Activated CD4-positive, alpha-beta memory T cell treated with anti-CD3 and anti-CD28 coated beads for 36 hours (primary cell): Measurements from ENCODE around the gene DDX31. TPM values are rescaled to one million over a fixed set of nuclear protein-coding genes. Genes with fewer than 3 reads are reported as not detected.
"Not testable (repeated sequence)": the region's sequence is repeated elsewhere in the genome, so short reads cannot be mapped to it uniquely, and the experiment has no call there.

ENCODE experiments used
- CTCF ChIA-PET: fragments of 350-600 bp; sonication (Branson Sonifier 250); formaldehyde crosslinking; loops from one replicate; lab custom pipeline; 2021; ENCODE audit warnings: antibody characterized with exemption, inconsistent platforms; lab: Charles Lee
- POLR2A ChIA-PET: fragments of 350-600 bp; sonication (Branson Sonifier 250); formaldehyde crosslinking; loops from one replicate; lab custom pipeline; 2021; ENCODE audit warnings: antibody characterized with exemption; lab: Charles Lee
- DNase-seq: peaks from one replicate; pipeline ENCODE4 v3.0.0-alpha.2; 2020
- H3K27ac Mint-ChIP-seq: one replicate; pipeline ENCODE4 v1.8.0; 2021; ENCODE audit warnings: mixed read lengths
- H3K27me3 Mint-ChIP-seq: one replicate; pipeline ENCODE4 v1.8.0; 2021; ENCODE audit warnings: mixed read lengths
- H3K36me3 Mint-ChIP-seq: one replicate; pipeline ENCODE4 v1.8.0; 2021; ENCODE audit warnings: mixed read lengths
- H3K4me1 Mint-ChIP-seq: one replicate; pipeline ENCODE4 v1.8.0; 2021; ENCODE audit warnings: low read depth, mixed read lengths
- H3K4me3 Mint-ChIP-seq: one replicate; pipeline ENCODE4 v1.8.0; 2021; ENCODE audit warnings: mild to moderate bottlenecking, mixed read lengths
- H3K9me3 Mint-ChIP-seq: one replicate; pipeline ENCODE4 v1.8.0; 2021; ENCODE audit warnings: mixed read lengths
- intact Hi-C: fragments of 100-400 bp; cut with micrococcal nuclease; formaldehyde crosslinking; loops from one replicate; pipeline ENCODE4 v1.15.1; 2023
- total RNA-seq, 2 experiments: library from RNA; stranded (reverse); gene quantifications; one replicate each; pipeline ENCODE4 v1.2.3, GENCODE V29; 2021

DDX31 gene
- 10 to 100 TPM; 17.2 to 18.8 TPM for total RNA-seq

DNA sequence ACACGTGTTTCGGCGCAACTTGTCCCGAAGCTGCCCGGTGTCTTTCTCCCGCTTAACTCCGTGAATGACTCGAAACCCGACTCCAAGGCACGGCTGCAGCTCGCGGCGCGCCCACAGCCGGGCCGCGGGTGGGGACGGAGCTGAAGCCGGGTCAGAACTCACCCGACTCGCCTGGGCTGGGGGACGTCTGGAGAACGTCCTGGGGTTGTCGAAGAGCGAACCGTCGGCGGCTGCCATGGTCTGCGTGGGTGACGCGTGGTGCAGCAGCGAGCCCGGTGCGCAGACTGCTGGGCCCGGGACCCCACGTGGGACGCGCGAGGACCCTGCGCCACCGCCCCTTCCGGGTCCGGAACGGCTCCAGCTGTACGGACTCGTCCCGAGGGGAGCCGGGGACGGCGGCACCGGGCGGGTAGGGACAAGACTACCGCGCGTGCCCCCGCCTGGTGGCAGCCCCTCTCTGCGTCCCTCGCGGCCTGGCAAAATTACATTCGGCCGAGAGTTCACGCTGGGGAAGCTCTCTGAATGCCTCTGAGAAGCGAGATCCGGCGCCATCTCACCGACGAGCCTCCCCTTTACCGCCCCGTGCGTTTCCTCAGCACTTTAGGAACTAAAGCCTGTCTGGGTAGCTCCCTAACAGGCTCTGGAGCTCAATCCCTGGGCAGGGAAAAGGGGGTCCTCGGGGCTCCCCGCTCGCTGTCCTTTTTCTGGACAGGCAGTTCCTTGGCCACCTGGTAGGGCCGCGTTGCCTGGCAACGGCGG lies at the start of gene DDX31:
Gene DDX31 (minus strand): TSS at position 286 of the 759 bp plus-strand sequence. CDS start 49 bp downstream, at position 237.
- DNase-seq: peak; percentile 89
- Mint-ChIP-seq H3K27ac (peak within 1 kb of the TSS; percentile 87), H3K4me3 (peak within 1 kb of the TSS; percentile 86), H3K4me1 (peaks cover 44% of the 10 kb centered on the region), H3K27me3 (no peaks in the 10 kb centered on the region), H3K36me3 (peaks cover 10% of the 10 kb centered on the region), H3K9me3 (no peaks in the 10 kb centered on the region)
- intact Hi-C loops: loop anchor here (2.0 to 10.0 kb wide), 4 partner anchors 101 to 1545 kb away; partner anchors contain the start of genes NUP214, SETX and TTF1
- POLR2A ChIA-PET: interaction anchor here (0.7 to 2.4 kb wide), 8 partner anchors 11 to 361 kb away, joined by 3 to 9 read pairs (median 4); partner anchors contain the start of genes AK8, GTF3C5 and SPACA9
- CTCF ChIA-PET: interaction anchor here (0.6 to 3.4 kb wide), 8 partner anchors 24 to 1963 kb away, joined by 3 to 12 read pairs (median 3); no protein-coding TSS in a partner anchor

- H3K36me3 Mint-ChIP-seq, intact Hi-C loops, H3K9me3 Mint-ChIP-seq, CTCF ChIA-PET, H3K4me3 Mint-ChIP-seq, H3K4me1 Mint-ChIP-seq, H3K27ac Mint-ChIP-seq: not testable (repeated sequence)
- peak; percentile 20 for DNase-seq
- POLR2A ChIA-PET: interaction anchor here (1.6 kb wide), 1 partner anchor 38 kb away, joined by 3 read pairs; no protein-coding TSS in a partner anchor
- H3K27me3 Mint-ChIP-seq: peaks cover 22% of the 10 kb centered on the region
Measured at GRCh38 chr9:132718381-132718928, 48.7 kb upstream of the DDX31 start.

GRCh38 chr9:132717326-132717945 lies 47.7 kb upstream of the DDX31 start:
- DNase-seq: no peak
- H3K4me3 Mint-ChIP-seq: no peak overlapping the region
- ChIA-PET CTCF (no interaction called here), POLR2A (no interaction called here)
- H3K4me1 Mint-ChIP-seq: peaks cover 6% of the 10 kb centered on the region
- H3K27ac Mint-ChIP-seq: no peak overlapping the region
- peaks cover 23% of the 10 kb centered on the region for H3K27me3 Mint-ChIP-seq
- intact Hi-C loops: no loop called here
- H3K36me3 Mint-ChIP-seq: no peaks in the 10 kb centered on the region
- H3K9me3 Mint-ChIP-seq: no peaks in the 10 kb centered on the region

DNA sequence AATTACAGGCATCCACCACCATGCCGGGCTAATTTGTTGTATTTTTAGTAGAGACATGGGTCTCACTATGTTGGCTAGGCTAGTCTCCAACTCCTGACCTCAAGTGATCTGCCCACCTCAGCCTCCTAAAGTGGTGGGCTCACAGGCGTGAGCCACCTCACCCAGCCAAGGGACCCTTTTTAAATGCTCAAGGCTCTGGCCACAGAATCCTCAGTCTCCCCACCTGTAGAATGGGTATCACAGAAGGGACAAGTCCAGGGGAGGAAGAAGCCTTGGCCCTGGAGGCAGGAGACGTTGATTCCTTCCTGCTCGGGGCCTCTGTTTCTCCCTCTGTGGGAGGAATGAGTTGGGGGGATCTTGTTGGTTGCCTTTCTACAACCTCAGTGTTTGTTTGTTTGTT lies 46.2 kb upstream of the DDX31 start:
- H3K36me3 Mint-ChIP-seq: no peaks in the 10 kb centered on the region
- no peak overlapping the region for H3K27ac Mint-ChIP-seq
- peaks cover 23% of the 10 kb centered on the region for H3K27me3 Mint-ChIP-seq
- H3K4me1 Mint-ChIP-seq: peaks cover 6% of the 10 kb centered on the region
- DNase-seq: no peak
- CTCF ChIA-PET: no interaction called here
- POLR2A ChIA-PET: no interaction called here
- H3K4me3 Mint-ChIP-seq: no peak overlapping the region
- intact Hi-C loops: no loop called here
- H3K9me3 Mint-ChIP-seq: no peaks in the 10 kb centered on the region

GRCh38 chr9:132712753-132713152 lies 43.0 kb upstream of the DDX31 start:
- Mint-ChIP-seq H3K36me3 (no peaks in the 10 kb centered on the region), H3K27ac (no peak overlapping the region), H3K4me1 (no peaks in the 10 kb centered on the region), H3K9me3 (no peaks in the 10 kb centered on the region), H3K4me3 (no peak overlapping the region), H3K27me3 (peaks cover 19% of the 10 kb centered on the region)
- POLR2A ChIA-PET: no interaction called here
- intact Hi-C loops: no loop called here
- CTCF ChIA-PET: no interaction called here
- no peak for DNase-seq

DNA sequence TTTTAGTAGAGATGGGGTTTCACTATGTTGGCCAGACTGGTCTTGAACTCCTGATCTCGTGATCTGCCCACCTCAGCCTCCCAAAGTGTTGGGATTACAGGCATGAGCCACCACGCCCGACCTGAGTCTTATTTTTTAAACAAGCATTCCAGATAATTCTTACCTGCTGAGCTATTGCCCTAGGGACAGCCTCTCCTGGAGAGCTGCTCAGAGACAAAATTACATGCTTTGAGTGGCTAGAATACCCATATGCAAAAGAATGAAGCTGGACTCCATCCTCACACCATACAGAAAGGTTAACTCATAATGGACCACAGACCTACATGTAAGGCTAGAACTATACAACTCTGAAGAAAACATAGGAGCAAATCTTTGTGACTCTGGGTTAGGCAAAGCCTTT lies 42.1 kb upstream of the DDX31 start:
- no peak overlapping the region for H3K27ac Mint-ChIP-seq
- ChIA-PET POLR2A (no interaction called here), CTCF (no interaction called here)
- H3K4me3 Mint-ChIP-seq: no peak overlapping the region
- H3K27me3 Mint-ChIP-seq: peaks cover 14% of the 10 kb centered on the region
- H3K36me3 Mint-ChIP-seq: no peaks in the 10 kb centered on the region
- intact Hi-C loops: no loop called here
- DNase-seq: no peak
- no peaks in the 10 kb centered on the region for H3K4me1 Mint-ChIP-seq
- no peaks in the 10 kb centered on the region for H3K9me3 Mint-ChIP-seq

GRCh38 chr9:132711152-132711551 lies 41.4 kb upstream of the DDX31 start:
- intact Hi-C loops, POLR2A ChIA-PET, H3K9me3 Mint-ChIP-seq, H3K4me3 Mint-ChIP-seq, H3K27ac Mint-ChIP-seq, H3K36me3 Mint-ChIP-seq, CTCF ChIA-PET, H3K4me1 Mint-ChIP-seq, DNase-seq: not testable (repeated sequence)
- peaks cover 17% of the 10 kb centered on the region for H3K27me3 Mint-ChIP-seq

DNA sequence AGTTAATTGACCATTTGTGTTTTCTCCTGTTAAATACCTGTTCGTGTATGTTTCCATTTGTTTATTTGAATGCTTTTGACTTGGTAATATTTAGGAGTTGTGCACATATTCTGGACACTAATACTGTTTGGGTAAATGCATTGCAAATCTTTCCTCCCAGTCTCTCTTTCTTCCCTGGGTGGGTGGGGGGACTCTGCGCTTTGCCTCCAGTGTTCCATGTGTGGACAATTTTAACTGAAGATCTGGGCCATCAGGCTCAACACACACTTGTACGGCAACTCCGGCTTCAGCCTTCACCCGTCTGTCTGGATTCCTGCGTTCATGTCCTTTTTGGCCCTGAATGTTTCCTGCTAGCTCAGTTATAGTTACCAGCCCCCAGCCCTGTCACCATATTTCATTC lies 40.5 kb upstream of the DDX31 start:
- POLR2A ChIA-PET: no interaction called here
- intact Hi-C loops: no loop called here

DNA sequence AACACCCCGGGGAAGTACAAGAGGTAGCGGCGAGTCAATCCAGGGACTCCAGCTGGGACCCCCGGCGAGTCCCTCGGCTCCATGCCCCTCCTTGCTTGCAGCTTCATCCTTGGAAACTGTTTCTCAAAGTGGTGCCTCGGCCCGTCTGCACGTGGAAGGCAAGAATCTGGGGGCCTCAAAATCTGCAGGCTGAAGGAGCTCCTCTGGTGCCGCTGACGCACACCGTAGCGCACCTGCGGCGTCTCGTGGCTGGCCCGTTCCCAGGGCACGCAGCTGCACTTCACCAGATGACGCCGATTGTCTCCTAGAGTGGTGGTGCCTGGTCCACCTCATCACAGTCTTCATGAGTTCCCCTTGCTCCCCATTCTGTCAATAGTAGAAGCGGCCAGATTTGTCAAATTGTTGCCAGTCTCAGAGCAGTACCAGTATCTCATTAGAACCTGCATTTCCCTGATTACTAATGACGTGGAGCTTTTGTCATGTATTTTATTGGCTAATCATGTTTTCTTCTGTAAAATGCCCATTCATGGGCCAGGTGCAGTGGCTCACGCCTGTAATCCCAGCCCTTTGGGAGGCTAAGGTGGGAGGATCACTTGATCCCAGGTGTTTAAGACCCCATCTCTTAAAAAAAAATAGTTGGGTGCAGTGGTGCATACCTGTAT lies 39.1 kb upstream of the DDX31 start:
- POLR2A ChIA-PET: no interaction called here
- H3K4me3 Mint-ChIP-seq: no peak overlapping the region

More for the DNA sequence above, 40.5 kb upstream of the DDX31 start:
- no peak for DNase-seq
- H3K4me1 Mint-ChIP-seq: no peaks in the 10 kb centered on the region
- no peak overlapping the region for H3K4me3 Mint-ChIP-seq
- H3K36me3 Mint-ChIP-seq: no peaks in the 10 kb centered on the region
- CTCF ChIA-PET: interaction anchor here (0.7 kb wide), 1 partner anchor 15 kb away, joined by 3 read pairs; no protein-coding TSS in a partner anchor
- H3K9me3 Mint-ChIP-seq: no peaks in the 10 kb centered on the region
- H3K27ac Mint-ChIP-seq: no peak overlapping the region
- peaks cover 18% of the 10 kb centered on the region for H3K27me3 Mint-ChIP-seq

DNA sequence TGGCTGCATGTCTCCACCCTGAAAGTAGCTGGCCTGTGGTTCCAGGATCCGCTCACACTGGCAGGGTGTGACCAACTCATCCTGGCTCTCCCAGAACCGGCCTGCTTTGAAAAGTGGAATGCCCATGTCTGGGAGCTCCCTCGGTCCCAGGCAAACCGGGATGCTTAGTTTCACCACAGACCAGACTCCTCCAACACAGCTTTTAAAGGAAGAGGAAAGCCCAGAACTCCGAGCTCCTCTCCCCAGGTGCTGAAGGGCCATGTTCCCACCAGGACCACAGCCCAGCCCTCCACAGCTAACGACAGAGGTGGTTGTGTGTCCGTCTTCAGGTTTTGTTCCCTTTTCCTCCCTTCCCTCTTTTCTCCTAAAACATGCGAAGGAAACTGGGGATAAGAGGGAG lies 38.5 kb upstream of the DDX31 start:
- peaks cover 16% of the 10 kb centered on the region for H3K27me3 Mint-ChIP-seq
- intact Hi-C loops: no loop called here
- H3K4me1 Mint-ChIP-seq: no peaks in the 10 kb centered on the region
- H3K36me3 Mint-ChIP-seq: no peaks in the 10 kb centered on the region
- no peak for DNase-seq
- POLR2A ChIA-PET: no interaction called here
- CTCF ChIA-PET: no interaction called here
- H3K9me3 Mint-ChIP-seq: no peaks in the 10 kb centered on the region
- H3K4me3 Mint-ChIP-seq: no peak overlapping the region
- H3K27ac Mint-ChIP-seq: no peak overlapping the region

More for the DNA sequence above, 39.1 kb upstream of the DDX31 start:
- Mint-ChIP-seq H3K27ac (no peak overlapping the region), H3K36me3 (no peaks in the 10 kb centered on the region), H3K4me1 (no peaks in the 10 kb centered on the region), H3K9me3 (no peaks in the 10 kb centered on the region), H3K27me3 (peaks cover 18% of the 10 kb centered on the region)
- no peak for DNase-seq
- CTCF ChIA-PET: no interaction called here
- intact Hi-C loops: no loop called here

DNA sequence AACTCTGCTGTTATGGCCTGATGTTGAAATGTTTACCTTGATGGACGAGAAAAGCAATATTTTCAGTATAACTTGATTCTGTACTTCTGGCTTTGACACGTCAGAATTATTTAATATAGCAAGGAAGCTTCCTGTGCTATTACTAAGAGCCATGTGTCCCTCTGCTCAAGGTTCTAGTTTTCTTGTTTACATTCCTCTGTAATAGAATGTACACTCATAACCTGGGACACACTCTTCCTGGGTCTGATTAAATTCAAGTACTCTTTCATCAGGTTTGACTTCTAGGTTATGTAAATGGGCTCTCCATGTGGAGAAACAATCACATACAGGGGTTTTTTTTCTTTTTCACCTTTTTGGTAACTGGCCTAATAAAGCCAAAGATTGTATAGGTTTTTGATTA lies 33.6 kb upstream of the DDX31 start:
- Mint-ChIP-seq H3K4me1 (no peaks in the 10 kb centered on the region), H3K4me3 (no peak overlapping the region), H3K36me3 (peaks cover 2% of the 10 kb centered on the region), H3K27ac (no peak overlapping the region), H3K9me3 (peaks cover 6% of the 10 kb centered on the region), H3K27me3 (peaks cover 16% of the 10 kb centered on the region)
- intact Hi-C loops: no loop called here
- CTCF ChIA-PET: no interaction called here
- no peak for DNase-seq
- POLR2A ChIA-PET: no interaction called here

GRCh38 chr9:132702254-132702653 lies 32.5 kb upstream of the DDX31 start:
- intact Hi-C loops: no loop called here
- peaks cover 15% of the 10 kb centered on the region for H3K27me3 Mint-ChIP-seq
- H3K36me3 Mint-ChIP-seq: peaks cover 6% of the 10 kb centered on the region
- H3K9me3 Mint-ChIP-seq: peaks cover 17% of the 10 kb centered on the region
- CTCF ChIA-PET: interaction anchor here (1.2 kb wide), 1 partner anchor 8 kb away, joined by 5 read pairs; no protein-coding TSS in a partner anchor
- no peak for DNase-seq
- H3K27ac Mint-ChIP-seq: no peak overlapping the region
- no peaks in the 10 kb centered on the region for H3K4me1 Mint-ChIP-seq
- POLR2A ChIA-PET: no interaction called here
- no peak overlapping the region for H3K4me3 Mint-ChIP-seq
